ENCODE results near the gene ZMYND19. TPM values are rescaled to one million over a fixed set of nuclear protein-coding genes. Genes with fewer than 3 reads are reported as not detected.
A peak's percentile ranks its signal among the peaks of the same experiment; 100 is the strongest.

The ZMYND19 gene
- total RNA-seq, 6 donors from 2014 or later = 10.2 to 28.3 (median 20.9) TPM

DNA sequence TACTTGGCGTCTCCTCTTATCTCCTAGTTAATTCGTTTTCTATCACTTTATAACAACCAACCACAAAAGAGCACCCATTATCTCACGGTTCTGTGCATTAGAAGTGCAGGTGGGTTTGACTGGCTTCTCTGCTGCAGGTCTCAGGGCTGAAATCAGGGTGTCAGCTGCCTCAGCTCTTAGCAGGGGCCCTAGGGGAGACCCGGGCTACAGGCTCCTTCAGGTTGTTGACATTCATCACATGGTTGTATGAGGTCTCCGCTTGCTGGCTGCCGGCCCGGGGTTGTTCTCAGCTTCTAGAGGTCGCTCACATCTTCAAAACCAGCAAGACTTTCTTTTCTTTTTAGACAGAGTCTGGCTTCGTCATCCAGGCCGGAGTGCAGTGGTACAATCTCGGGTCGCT lies 2.9 kb upstream of the ZMYND19 start:
- 59 to 72% methylated on average over 12 of the region's 12 CpGs for WGBS, 2 donors
- Histone ChIP-seq H3K36me3 (peaks cover 0 to 3% (median 2%) of the 10 kb centered on the region in 4 donors), H3K27ac (peak overlapping the region in 3 of 4 donors; percentile 11 to 69 (median 47)), H3K9me3 (no peaks in the 10 kb centered on the region), H3K4me1 (peaks cover 13 to 42% (median 26%) of the 10 kb centered on the region in 4 donors), H3K27me3 (no peaks in the 10 kb centered on the region), H3K4me3 (no peak overlapping the region)
- DNase-seq (peak in 1 of 2 donors; percentile 91), ATAC-seq (ENCODE audit: low FRiP score in 2 of 2) (peak in 1 of 2 donors; percentile 71)
- no peak for TF ChIP-seq POLR2AphosphoS5 (IDR thresholded peaks at IDR 0.05)
- TF ChIP-seq EP300 (IDR thresholded peaks at IDR 0.05) = no peak
- no peak for TF ChIP-seq POLR2A (IDR thresholded peaks at IDR 0.05)
- TF ChIP-seq, protein P1, sequence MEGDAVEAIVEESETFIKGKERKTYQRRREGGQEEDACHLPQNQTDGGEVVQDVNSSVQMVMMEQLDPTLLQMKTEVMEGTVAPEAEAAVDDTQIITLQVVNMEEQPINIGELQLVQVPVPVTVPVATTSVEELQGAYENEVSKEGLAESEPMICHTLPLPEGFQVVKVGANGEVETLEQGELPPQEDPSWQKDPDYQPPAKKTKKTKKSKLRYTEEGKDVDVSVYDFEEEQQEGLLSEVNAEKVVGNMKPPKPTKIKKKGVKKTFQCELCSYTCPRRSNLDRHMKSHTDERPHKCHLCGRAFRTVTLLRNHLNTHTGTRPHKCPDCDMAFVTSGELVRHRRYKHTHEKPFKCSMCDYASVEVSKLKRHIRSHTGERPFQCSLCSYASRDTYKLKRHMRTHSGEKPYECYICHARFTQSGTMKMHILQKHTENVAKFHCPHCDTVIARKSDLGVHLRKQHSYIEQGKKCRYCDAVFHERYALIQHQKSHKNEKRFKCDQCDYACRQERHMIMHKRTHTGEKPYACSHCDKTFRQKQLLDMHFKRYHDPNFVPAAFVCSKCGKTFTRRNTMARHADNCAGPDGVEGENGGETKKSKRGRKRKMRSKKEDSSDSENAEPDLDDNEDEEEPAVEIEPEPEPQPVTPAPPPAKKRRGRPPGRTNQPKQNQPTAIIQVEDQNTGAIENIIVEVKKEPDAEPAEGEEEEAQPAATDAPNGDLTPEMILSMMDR (IDR thresholded peaks at IDR 0.05) = no peak

DNA sequence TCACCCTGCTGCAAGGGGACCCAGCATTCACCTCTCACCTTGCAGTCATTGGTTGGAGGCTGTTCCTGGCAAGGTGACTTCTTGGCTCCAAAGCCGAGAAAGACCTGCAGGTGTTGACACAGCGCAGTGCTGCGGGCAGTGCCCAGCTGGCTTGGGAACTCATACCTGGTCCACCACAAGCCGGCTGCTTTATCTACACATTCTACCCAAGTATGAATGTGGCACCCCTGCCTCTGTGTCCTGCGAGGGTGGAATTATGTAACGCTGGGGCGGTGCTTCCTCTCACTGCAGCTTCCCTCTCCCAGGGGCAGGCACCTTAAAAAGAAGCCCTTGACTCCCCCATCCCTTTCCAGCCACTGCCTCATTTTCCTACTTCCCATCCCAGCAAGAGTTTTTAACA lies 2.5 kb upstream of the ZMYND19 start:
- DNase-seq = peak in 1 of 2 donors; percentile 83
- Histone ChIP-seq H3K27me3 (no peaks in the 10 kb centered on the region), H3K4me1 (peaks cover 13 to 45% (median 26%) of the 10 kb centered on the region in 4 donors), H3K36me3 (peaks cover 0 to 8% (median 5%) of the 10 kb centered on the region in 4 donors), H3K27ac (peak overlapping the region in 3 of 4 donors; percentile 11 to 69 (median 47)), H3K9me3 (no peaks in the 10 kb centered on the region), H3K4me3 (no peak overlapping the region)
- WGBS, 2 donors = 48 to 75% methylated on average over 5 to 6 of the region's 7 CpGs
- TF ChIP-seq, protein P1 (IDR thresholded peaks at IDR 0.05) = no peak
- TF ChIP-seq EP300 (IDR thresholded peaks at IDR 0.05) (no peak), POLR2A (IDR thresholded peaks at IDR 0.05) (no peak), POLR2AphosphoS5 (IDR thresholded peaks at IDR 0.05) (no peak)
- peak in 1 of 2 donors; percentile 65 for ATAC-seq (ENCODE audit: low FRiP score in 2 of 2)

DNA sequence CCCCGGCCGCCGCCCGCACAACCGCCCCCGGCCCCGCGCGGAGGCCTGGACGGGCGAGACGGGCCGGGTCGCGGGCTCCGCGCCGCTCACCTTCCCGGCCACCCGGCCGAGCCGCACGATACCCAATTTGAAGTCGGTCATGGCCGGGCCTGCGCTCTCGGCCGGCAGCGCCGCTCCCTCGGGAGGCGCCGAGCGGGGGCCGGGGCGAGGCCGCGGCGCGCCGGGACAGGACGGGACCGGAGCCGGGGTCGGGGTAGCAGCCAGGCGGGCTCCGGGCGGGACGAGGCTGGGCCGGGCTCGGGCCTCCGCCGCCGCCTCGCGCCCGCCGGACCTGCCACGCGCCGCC lies 216 bp downstream of the ZMYND19 start:
- DNase-seq (no peak), ATAC-seq (ENCODE audit: low FRiP score in 2 of 2) (no peak)
- Histone ChIP-seq H3K27me3 (no peaks in the 10 kb centered on the region), H3K9me3 (no peaks in the 10 kb centered on the region), H3K4me1 (peaks cover 13 to 45% (median 26%) of the 10 kb centered on the region in 4 donors), H3K27ac (peak overlapping the region in 1 of 4 donors; percentile 68), H3K36me3 (peaks cover 6 to 33% (median 22%) of the 10 kb centered on the region in 4 donors), H3K4me3 (peak overlapping the region; percentile 40 to 97 (median 88))
- no CpG with 5 or more reads among the region's 61 CpGs for WGBS, 2 donors
- no peak for TF ChIP-seq POLR2A (IDR thresholded peaks at IDR 0.05)
- TF ChIP-seq EP300 (IDR thresholded peaks at IDR 0.05) = no peak
- TF ChIP-seq POLR2AphosphoS5 (IDR thresholded peaks at IDR 0.05) = no peak
- TF ChIP-seq, protein P1 (IDR thresholded peaks at IDR 0.05) = no peak

DNA sequence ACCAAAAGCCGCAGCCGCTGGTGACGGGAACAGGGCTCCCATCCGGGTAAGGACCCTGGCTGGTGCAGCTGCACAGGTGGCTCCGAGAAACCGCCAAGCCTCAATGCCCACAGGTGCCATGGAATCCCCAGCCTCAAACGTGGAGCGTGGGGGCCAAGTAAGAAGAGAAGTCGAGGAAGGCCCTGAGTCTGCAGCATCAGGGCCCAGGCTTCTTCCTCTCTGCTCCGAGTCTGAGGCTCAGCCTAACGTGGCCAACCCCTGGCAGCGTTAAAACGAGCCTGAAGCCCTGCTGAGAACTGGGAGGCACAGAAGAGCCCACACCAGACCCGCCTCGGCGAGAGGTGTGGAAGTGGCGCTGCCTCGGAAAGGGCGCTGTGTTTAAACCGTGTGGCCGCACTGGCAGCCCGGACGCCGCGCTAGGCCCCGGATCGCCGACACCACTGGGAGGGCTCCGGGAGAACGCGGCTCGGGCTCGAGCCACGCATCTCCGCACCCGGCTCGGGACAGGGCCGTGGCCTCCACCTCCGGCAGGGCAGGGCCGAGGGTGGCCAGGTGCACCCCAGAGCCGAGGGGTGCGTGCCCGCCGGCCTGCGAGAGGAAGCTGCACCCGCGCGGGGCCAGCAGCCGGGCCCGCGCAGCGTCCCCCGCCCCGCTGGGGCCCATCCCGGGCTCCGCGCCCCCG lies 730 bp downstream of the ZMYND19 start:
- 20 to 30% methylated on average over 4 to 16 of the region's 58 CpGs for WGBS, 2 donors
- Histone ChIP-seq H3K4me1 (peaks cover 13 to 45% (median 26%) of the 10 kb centered on the region in 4 donors), H3K9me3 (no peaks in the 10 kb centered on the region), H3K27ac (peak overlapping the region in 1 of 4 donors; percentile 68), H3K27me3 (no peaks in the 10 kb centered on the region), H3K4me3 (peak overlapping the region; percentile 12 to 97 (median 88)), H3K36me3 (peaks cover 6 to 33% (median 23%) of the 10 kb centered on the region in 4 donors)
- TF ChIP-seq POLR2A (IDR thresholded peaks at IDR 0.05) (no peak), EP300 (IDR thresholded peaks at IDR 0.05) (no peak), POLR2AphosphoS5 (IDR thresholded peaks at IDR 0.05) (no peak)
- TF ChIP-seq, protein P1 (IDR thresholded peaks at IDR 0.05) = peak in 1 of 6 experiments; percentile 4
- ATAC-seq (ENCODE audit: low FRiP score in 2 of 2) (no peak), DNase-seq (peak in 1 of 2 donors; percentile 88)
